ENCODE measurements around the gene NINL. TPM values are rescaled to one million over a fixed set of nuclear protein-coding genes. Genes with fewer than 3 reads are reported as not detected.

Gene NINL
- total RNA-seq, 1 experiment from 2014 or later, result 13.6 TPM

- no TSS peak for BruUV-seq (replicated peaks)
- Histone ChIP-seq H3K4me3 (ENCODE audit: low read depth, low read length) (no peak overlapping the region), H3K27me3 (replicated peaks; ENCODE audit: control insufficient read depth, insufficient read depth, low read length) (no peaks in the 10 kb centered on the region), H3K36me3 (ENCODE audit: control insufficient read depth, insufficient read depth, low read length) (no peaks in the 10 kb centered on the region), H3K9me3 (no peaks in the 10 kb centered on the region), H3K4me1 (peaks cover 19% of the 10 kb centered on the region)
- no peaks in the 10 kb centered on the region for H3K9me3 Mint-ChIP-seq (ENCODE audit: unreplicated experiment)
- POLR2A ChIA-PET, result no interaction called here
- intact Hi-C loops (cut with micrococcal nuclease; ENCODE audit: unreplicated experiment), result no loop called here
- DNase-seq, result no peak
- peaks cover 11% of the 10 kb centered on the region for H3K36me3 Mint-ChIP-seq (ENCODE audit: insufficient read depth, unreplicated experiment)
- no peak for TF ChIP-seq CTCF (IDR thresholded peaks at IDR 0.05; ENCODE audit: insufficient read depth in 1 of 2, low read depth in 1 of 2, low read length in 1 of 2, severe bottlenecking in 1 of 2, unreplicated experiment in 1 of 2)
- H3K4me1 Mint-ChIP-seq (ENCODE audit: low read depth, unreplicated experiment), result peaks cover 17% of the 10 kb centered on the region
- H3K27ac Mint-ChIP-seq (ENCODE audit: unreplicated experiment), result peak overlapping the region; percentile 71
- H3K27me3 Mint-ChIP-seq (ENCODE audit: insufficient read depth, unreplicated experiment), result no peaks in the 10 kb centered on the region
- no peak overlapping the region for H3K4me3 Mint-ChIP-seq (ENCODE audit: unreplicated experiment)
- CTCF ChIA-PET, result interaction anchor here (0.5 kb wide), 1 partner anchor 28 kb away, joined by 3 read pairs; no protein-coding TSS in a partner anchor
These were observed 47.4 kb downstream of the NINL start for GRCh38 chr20:25537890-25538289.

GRCh38 chr20:25535762-25536161 lies 49.6 kb downstream of the NINL start:
- TF ChIP-seq CTCF (IDR thresholded peaks at IDR 0.05; ENCODE audit: insufficient read depth in 1 of 2, low read depth in 1 of 2, low read length in 1 of 2, severe bottlenecking in 1 of 2, unreplicated experiment in 1 of 2), result no peak
- Mint-ChIP-seq H3K4me1 (ENCODE audit: low read depth, unreplicated experiment) (peaks cover 5% of the 10 kb centered on the region), H3K9me3 (ENCODE audit: unreplicated experiment) (peaks cover 2% of the 10 kb centered on the region), H3K27ac (ENCODE audit: unreplicated experiment) (no peak overlapping the region), H3K36me3 (ENCODE audit: insufficient read depth, unreplicated experiment) (peaks cover 5% of the 10 kb centered on the region), H3K4me3 (ENCODE audit: unreplicated experiment) (no peak overlapping the region), H3K27me3 (ENCODE audit: insufficient read depth, unreplicated experiment) (no peaks in the 10 kb centered on the region)
- DNase-seq, result no peak
- intact Hi-C loops (cut with micrococcal nuclease; ENCODE audit: unreplicated experiment), result no loop called here
- no TSS peak for BruUV-seq (replicated peaks)
- H3K27me3 ChIP-seq (replicated peaks; ENCODE audit: control insufficient read depth, insufficient read depth, low read length), result no peaks in the 10 kb centered on the region
- no peaks in the 10 kb centered on the region; the same call in 1 of the 2 replicates for H3K9me3 ChIP-seq
- H3K36me3 ChIP-seq (ENCODE audit: control insufficient read depth, insufficient read depth, low read length), result no peaks in the 10 kb centered on the region
- H3K4me3 ChIP-seq (ENCODE audit: low read depth, low read length), result no peak overlapping the region
- ChIA-PET POLR2A (no interaction called here), CTCF (no interaction called here)
- no peaks in the 10 kb centered on the region for H3K4me1 ChIP-seq

- Mint-ChIP-seq H3K4me3 (ENCODE audit: unreplicated experiment) (no peak overlapping the region), H3K36me3 (ENCODE audit: insufficient read depth, unreplicated experiment) (peaks cover 5% of the 10 kb centered on the region), H3K9me3 (ENCODE audit: unreplicated experiment) (peaks cover 10% of the 10 kb centered on the region), H3K4me1 (ENCODE audit: low read depth, unreplicated experiment) (peaks cover 3% of the 10 kb centered on the region), H3K27me3 (ENCODE audit: insufficient read depth, unreplicated experiment) (no peaks in the 10 kb centered on the region), H3K27ac (ENCODE audit: unreplicated experiment) (no peak overlapping the region)
- H3K36me3 ChIP-seq (ENCODE audit: control insufficient read depth, insufficient read depth, low read length), result no peaks in the 10 kb centered on the region
- intact Hi-C loops (cut with micrococcal nuclease; ENCODE audit: unreplicated experiment), result no loop called here
- no peaks in the 10 kb centered on the region for H3K27me3 ChIP-seq (replicated peaks; ENCODE audit: control insufficient read depth, insufficient read depth, low read length)
- ChIA-PET CTCF (no interaction called here), POLR2A (no interaction called here)
- no peak overlapping the region for H3K4me3 ChIP-seq (ENCODE audit: low read depth, low read length)
- no peaks in the 10 kb centered on the region for H3K4me1 ChIP-seq
- no peak for TF ChIP-seq CTCF (IDR thresholded peaks at IDR 0.05; ENCODE audit: insufficient read depth in 1 of 2, low read depth in 1 of 2, low read length in 1 of 2, severe bottlenecking in 1 of 2, unreplicated experiment in 1 of 2)
- H3K9me3 ChIP-seq, result peaks cover 6% of the 10 kb centered on the region; the same call in 1 of the 2 replicates
- BruUV-seq (replicated peaks), result no TSS peak
- no peak for DNase-seq
These were observed 50.5 kb downstream of the NINL start for GRCh38 chr20:25534845-25535244.
